Activated naive CD4-positive, alpha-beta T cell treated with anti-CD3 and anti-CD28 coated beads, Interleukin-2, amount 10 ng/mL, durations not matched to agents 7 days and 5 days (primary cell): ENCODE results near the gene NPR3.
"Not testable (repeated sequence)": the region's sequence is repeated elsewhere in the genome, so short reads cannot be mapped to it uniquely, and the experiment has no call there.

Experiments
- CTCF ChIA-PET: fragments of 350-600 bp; sonication (Branson Sonifier 250); formaldehyde crosslinking; loops from one replicate; lab custom pipeline; 2021; ENCODE audit warnings: antibody characterized with exemption; lab: Charles Lee
- DNase-seq: peaks from one replicate; pipeline ENCODE4 v3.0.0-alpha.2; 2020
- H3K27ac Mint-ChIP-seq: one replicate; pipeline ENCODE4 v1.8.0; 2021; ENCODE audit warnings: mild to moderate bottlenecking, moderate library complexity, mixed read lengths
- H3K27me3 Mint-ChIP-seq: one replicate; pipeline ENCODE4 v1.8.0; 2021; ENCODE audit warnings: mild to moderate bottlenecking, mixed read lengths
- H3K36me3 Mint-ChIP-seq: one replicate; pipeline ENCODE4 v1.8.0; 2021; ENCODE audit warnings: mixed read lengths
- H3K4me1 Mint-ChIP-seq: one replicate; pipeline ENCODE4 v1.8.0; 2021; ENCODE audit warnings: mixed read lengths
- H3K4me3 Mint-ChIP-seq: one replicate; pipeline ENCODE4 v1.8.0; 2021; ENCODE audit warnings: mild to moderate bottlenecking, moderate library complexity, mixed read lengths
- H3K9me3 Mint-ChIP-seq: one replicate; pipeline ENCODE4 v1.8.0; 2021; ENCODE audit warnings: mixed read lengths

NPR3 gene

GRCh38 chr5:32790411-32790951, 79.4 kb downstream of the NPR3 start:
- Mint-ChIP-seq H3K9me3 (no peaks in the 10 kb centered on the region), H3K27me3 (no peaks in the 10 kb centered on the region), H3K27ac (no peak overlapping the region), H3K36me3 (no peaks in the 10 kb centered on the region), H3K4me1 (no peaks in the 10 kb centered on the region), H3K4me3 (no peak overlapping the region)
- CTCF ChIA-PET = interaction anchor here (0.6 kb wide), 1 partner anchor 62 kb away, joined by 3 read pairs; no protein-coding TSS in a partner anchor
- no peak for DNase-seq

GRCh38 chr5:32791536-32792243, 80.6 kb downstream of the NPR3 start:
- Mint-ChIP-seq H3K36me3 (no peaks in the 10 kb centered on the region), H3K4me1 (no peaks in the 10 kb centered on the region), H3K27me3 (no peaks in the 10 kb centered on the region), H3K9me3 (no peaks in the 10 kb centered on the region), H3K27ac (no peak overlapping the region), H3K4me3 (no peak overlapping the region)
- DNase-seq = no peak
- CTCF ChIA-PET = no interaction called here

GRCh38 chr5:32794086-32794485, 83.0 kb downstream of the NPR3 start:
- no peak for DNase-seq
- Mint-ChIP-seq H3K27me3 (no peaks in the 10 kb centered on the region), H3K4me1 (no peaks in the 10 kb centered on the region), H3K4me3 (no peak overlapping the region), H3K27ac (no peak overlapping the region), H3K36me3 (no peaks in the 10 kb centered on the region), H3K9me3 (no peaks in the 10 kb centered on the region)
- CTCF ChIA-PET = interaction anchor here (0.6 kb wide), 1 partner anchor 31 kb away, joined by 3 read pairs; no protein-coding TSS in a partner anchor

GRCh38 chr5:32802764-32803163, 91.6 kb downstream of the NPR3 start:
- no peak for DNase-seq
- H3K4me3 Mint-ChIP-seq = no peak overlapping the region
- H3K9me3 Mint-ChIP-seq = peaks cover 5% of the 10 kb centered on the region
- no peaks in the 10 kb centered on the region for H3K4me1 Mint-ChIP-seq
- no peaks in the 10 kb centered on the region for H3K36me3 Mint-ChIP-seq
- no peaks in the 10 kb centered on the region for H3K27me3 Mint-ChIP-seq
- H3K27ac Mint-ChIP-seq = no peak overlapping the region
- CTCF ChIA-PET = no interaction called here

GRCh38 chr5:32803656-32804055, 92.5 kb downstream of the NPR3 start:
- no peak for DNase-seq
- CTCF ChIA-PET = no interaction called here
- peaks cover 5% of the 10 kb centered on the region for H3K9me3 Mint-ChIP-seq
- H3K4me3 Mint-ChIP-seq = no peak overlapping the region
- no peaks in the 10 kb centered on the region for H3K27me3 Mint-ChIP-seq
- H3K4me1 Mint-ChIP-seq = no peaks in the 10 kb centered on the region
- H3K36me3 Mint-ChIP-seq = no peaks in the 10 kb centered on the region
- no peak overlapping the region for H3K27ac Mint-ChIP-seq

- H3K4me3 Mint-ChIP-seq, H3K9me3 Mint-ChIP-seq, H3K27ac Mint-ChIP-seq, H3K27me3 Mint-ChIP-seq, H3K36me3 Mint-ChIP-seq, DNase-seq, H3K4me1 Mint-ChIP-seq, CTCF ChIA-PET: not testable (repeated sequence)
Measured at GRCh38 chr5:32805462-32805861, 94.3 kb downstream of the NPR3 start.

- Mint-ChIP-seq H3K4me1 (no peaks in the 10 kb centered on the region), H3K27me3 (no peaks in the 10 kb centered on the region), H3K27ac (no peak overlapping the region), H3K4me3 (no peak overlapping the region), H3K9me3 (peaks cover 5% of the 10 kb centered on the region), H3K36me3 (no peaks in the 10 kb centered on the region)
- CTCF ChIA-PET = no interaction called here
- DNase-seq = no peak
Measured at GRCh38 chr5:32805971-32806638, 95.0 kb downstream of the NPR3 start.

GRCh38 chr5:32808783-32809182, 97.7 kb downstream of the NPR3 start:
- no peak overlapping the region for H3K27ac Mint-ChIP-seq
- DNase-seq = no peak
- no peaks in the 10 kb centered on the region for H3K36me3 Mint-ChIP-seq
- H3K27me3 Mint-ChIP-seq = no peaks in the 10 kb centered on the region
- no peak overlapping the region for H3K4me3 Mint-ChIP-seq
- CTCF ChIA-PET = no interaction called here
- H3K4me1 Mint-ChIP-seq = no peaks in the 10 kb centered on the region
- no peaks in the 10 kb centered on the region for H3K9me3 Mint-ChIP-seq

- CTCF ChIA-PET = no interaction called here
- DNase-seq = no peak
- Mint-ChIP-seq H3K27me3 (no peaks in the 10 kb centered on the region), H3K4me1 (no peaks in the 10 kb centered on the region), H3K36me3 (no peaks in the 10 kb centered on the region), H3K27ac (no peak overlapping the region), H3K9me3 (no peaks in the 10 kb centered on the region), H3K4me3 (no peak overlapping the region)
Measured at GRCh38 chr5:32810804-32811203, 99.7 kb downstream of the NPR3 start.

GRCh38 chr5:32812399-32812798, 101.3 kb downstream of the NPR3 start:
- CTCF ChIA-PET = no interaction called here
- Mint-ChIP-seq H3K4me1 (no peaks in the 10 kb centered on the region), H3K9me3 (no peaks in the 10 kb centered on the region), H3K27ac (no peak overlapping the region), H3K36me3 (no peaks in the 10 kb centered on the region), H3K27me3 (no peaks in the 10 kb centered on the region), H3K4me3 (no peak overlapping the region)
- no peak for DNase-seq

- DNase-seq = no peak
- CTCF ChIA-PET = no interaction called here
- no peaks in the 10 kb centered on the region for H3K4me1 Mint-ChIP-seq
- no peaks in the 10 kb centered on the region for H3K9me3 Mint-ChIP-seq
- no peak overlapping the region for H3K4me3 Mint-ChIP-seq
- H3K27me3 Mint-ChIP-seq = no peaks in the 10 kb centered on the region
- no peaks in the 10 kb centered on the region for H3K36me3 Mint-ChIP-seq
- H3K27ac Mint-ChIP-seq = no peak overlapping the region
Measured at GRCh38 chr5:32814141-32814540, 103.0 kb downstream of the NPR3 start.

GRCh38 chr5:32814620-32815019, 103.5 kb downstream of the NPR3 start:
- no peak for DNase-seq
- H3K27me3 Mint-ChIP-seq = no peaks in the 10 kb centered on the region
- CTCF ChIA-PET = no interaction called here
- H3K4me3 Mint-ChIP-seq = no peak overlapping the region
- no peaks in the 10 kb centered on the region for H3K36me3 Mint-ChIP-seq
- no peaks in the 10 kb centered on the region for H3K9me3 Mint-ChIP-seq
- no peak overlapping the region for H3K27ac Mint-ChIP-seq
- no peaks in the 10 kb centered on the region for H3K4me1 Mint-ChIP-seq

GRCh38 chr5:32827981-32828380, 116.9 kb downstream of the NPR3 start:
- Mint-ChIP-seq H3K27me3 (no peaks in the 10 kb centered on the region), H3K9me3 (no peaks in the 10 kb centered on the region), H3K27ac (no peak overlapping the region), H3K36me3 (no peaks in the 10 kb centered on the region), H3K4me3 (no peak overlapping the region), H3K4me1 (no peaks in the 10 kb centered on the region)
- DNase-seq = no peak
- CTCF ChIA-PET = no interaction called here

GRCh38 chr5:32828492-32828891, 117.4 kb downstream of the NPR3 start:
- no peak overlapping the region for H3K4me3 Mint-ChIP-seq
- no peaks in the 10 kb centered on the region for H3K27me3 Mint-ChIP-seq
- H3K4me1 Mint-ChIP-seq = peaks cover under 1% of the 10 kb centered on the region
- no peak for DNase-seq
- CTCF ChIA-PET = no interaction called here
- no peaks in the 10 kb centered on the region for H3K9me3 Mint-ChIP-seq
- no peaks in the 10 kb centered on the region for H3K36me3 Mint-ChIP-seq
- no peak overlapping the region for H3K27ac Mint-ChIP-seq

- Mint-ChIP-seq H3K27ac (no peak overlapping the region), H3K4me1 (peaks cover 16% of the 10 kb centered on the region), H3K27me3 (no peaks in the 10 kb centered on the region), H3K36me3 (no peaks in the 10 kb centered on the region), H3K4me3 (no peak overlapping the region), H3K9me3 (peaks cover 2% of the 10 kb centered on the region)
- DNase-seq = no peak
- CTCF ChIA-PET = no interaction called here
Measured at GRCh38 chr5:32831624-32832023, 120.5 kb downstream of the NPR3 start.
